Astrocyte (in vitro differentiated cells and primary cell): ENCODE data around the gene AZIN2. TPM values are rescaled to one million over a fixed set of nuclear protein-coding genes. Genes with fewer than 3 reads are reported as not detected.

Experiments
- DNase-seq: peaks from one replicate; pipeline ENCODE4 v3.0.0-alpha.2; 2010; ENCODE audit warnings: low read depth
- FAIRE-seq: peaks from 2 replicates; lab custom pipeline; 2011; peaks lifted over from hg19 to GRCh38; lab: Jason Lieb, UNC
- H2AFZ ChIP-seq: 2 replicates; pipeline ENCODE4 v1.6.0; 2012; ENCODE audit warnings: low read depth, low read length, inconsistent platforms
- H3K27ac ChIP-seq: 2 replicates; pipeline ENCODE4 v1.5.1; 2011; ENCODE audit warnings: low read depth, low read length, inconsistent platforms
- H3K27me3 ChIP-seq: 2 replicates; pipeline ENCODE4 v1.6.0; 2011; ENCODE audit warnings: low read length, inconsistent platforms; ENCODE audit not compliant: insufficient read depth
- H3K36me3 ChIP-seq: 2 replicates; pipeline ENCODE4 v1.5.1; 2011; ENCODE audit warnings: low read length, inconsistent platforms; ENCODE audit not compliant: insufficient read depth
- H3K4me1 ChIP-seq: 2 replicates; pipeline ENCODE4 v1.5.1; 2011; ENCODE audit warnings: low read length, inconsistent platforms; ENCODE audit not compliant: insufficient read depth
- H3K4me2 ChIP-seq: 2 replicates; pipeline ENCODE4 v1.6.0; 2012; ENCODE audit warnings: low read length, inconsistent platforms
- H3K4me3 ChIP-seq: 2 replicates; pipeline ENCODE4 v1.5.1; 2011; ENCODE audit warnings: low read depth, mild to moderate bottlenecking, low read length, inconsistent platforms; ENCODE audit not compliant: insufficient read depth
- H3K79me2 ChIP-seq: 2 replicates; pipeline ENCODE4 v1.6.0; 2012; ENCODE audit warnings: mild to moderate bottlenecking, low read length, inconsistent platforms; ENCODE audit not compliant: insufficient read depth
- H3K9ac ChIP-seq: 2 replicates; pipeline ENCODE4 v1.6.0; 2012; ENCODE audit warnings: mild to moderate bottlenecking, low read length, inconsistent platforms
- H3K9me3 ChIP-seq: 2 replicates; pipeline ENCODE4 v1.5.1; 2012; ENCODE audit warnings: low read depth, mild to moderate bottlenecking, low read length, inconsistent platforms; ENCODE audit not compliant: insufficient read depth
- H4K20me1 ChIP-seq: 2 replicates; pipeline ENCODE4 v1.6.0; 2012; ENCODE audit warnings: low read length, inconsistent platforms; ENCODE audit not compliant: insufficient read depth
- H3K27ac Mint-ChIP-seq: one replicate; pipeline ENCODE4 v1.8.0; 2021; ENCODE audit warnings: mild to moderate bottlenecking, mixed read lengths; ENCODE audit not compliant: unreplicated experiment
- H3K27me3 Mint-ChIP-seq: one replicate; pipeline ENCODE4 v1.8.0; 2021; ENCODE audit warnings: low read depth, mixed read lengths; ENCODE audit not compliant: unreplicated experiment
- H3K36me3 Mint-ChIP-seq: one replicate; pipeline ENCODE4 v1.8.0; 2021; ENCODE audit warnings: low read depth, mixed read lengths; ENCODE audit not compliant: unreplicated experiment
- H3K4me1 Mint-ChIP-seq: one replicate; pipeline ENCODE4 v1.8.0; 2021; ENCODE audit warnings: low read depth, mixed read lengths; ENCODE audit not compliant: unreplicated experiment
- H3K4me3 Mint-ChIP-seq: one replicate; pipeline ENCODE4 v1.8.0; 2021; ENCODE audit warnings: mild to moderate bottlenecking, moderate library complexity, mixed read lengths; ENCODE audit not compliant: unreplicated experiment
- H3K9me3 Mint-ChIP-seq: one replicate; pipeline ENCODE4 v1.8.0; 2021; ENCODE audit warnings: mild to moderate bottlenecking, mixed read lengths; ENCODE audit not compliant: unreplicated experiment
- EZH2 ChIP-seq: IDR thresholded peaks from 2 replicates; pipeline ENCODE4 v1.6.1; 2012; ENCODE audit warnings: mild to moderate bottlenecking, low read length, inconsistent platforms; ENCODE audit not compliant: insufficient read depth
- total RNA-seq: library from RNA; stranded (reverse); gene quantifications from 2 replicates; pipeline ENCODE4 v1.2.1, GENCODE V29; 2021
- TF ChIP-seq, protein P1 (sequence below): IDR thresholded peaks from 2 replicates; pipeline ENCODE4 v1.5.1; 2011; ENCODE audit warnings: low read depth, mild to moderate bottlenecking, inconsistent platforms, low read length, moderate library complexity; ENCODE audit not compliant: insufficient read depth

The AZIN2 gene
- total RNA-seq, 1 donor from 2014 or later: 10.1 TPM

GRCh38 chr1:33047290-33047689 is 33.7 kb upstream of the AZIN2 start:
- H3K9me3 Mint-ChIP-seq: peaks cover 6% of the 10 kb centered on the region
- Histone ChIP-seq H3K4me3 (no peak overlapping the region), H4K20me1 (no peaks in the 10 kb centered on the region), H3K9me3 (no peaks in the 10 kb centered on the region), H3K36me3 (no peaks in the 10 kb centered on the region), H2AFZ (no peak overlapping the region), H3K9ac (no peak overlapping the region), H3K27me3 (no peaks in the 10 kb centered on the region), H3K4me2 (no peak overlapping the region), H3K27ac (no peak overlapping the region), H3K79me2 (no peaks in the 10 kb centered on the region), H3K4me1 (peaks cover 12% of the 10 kb centered on the region)
- DNase-seq: no peak
- TF ChIP-seq, protein P1, sequence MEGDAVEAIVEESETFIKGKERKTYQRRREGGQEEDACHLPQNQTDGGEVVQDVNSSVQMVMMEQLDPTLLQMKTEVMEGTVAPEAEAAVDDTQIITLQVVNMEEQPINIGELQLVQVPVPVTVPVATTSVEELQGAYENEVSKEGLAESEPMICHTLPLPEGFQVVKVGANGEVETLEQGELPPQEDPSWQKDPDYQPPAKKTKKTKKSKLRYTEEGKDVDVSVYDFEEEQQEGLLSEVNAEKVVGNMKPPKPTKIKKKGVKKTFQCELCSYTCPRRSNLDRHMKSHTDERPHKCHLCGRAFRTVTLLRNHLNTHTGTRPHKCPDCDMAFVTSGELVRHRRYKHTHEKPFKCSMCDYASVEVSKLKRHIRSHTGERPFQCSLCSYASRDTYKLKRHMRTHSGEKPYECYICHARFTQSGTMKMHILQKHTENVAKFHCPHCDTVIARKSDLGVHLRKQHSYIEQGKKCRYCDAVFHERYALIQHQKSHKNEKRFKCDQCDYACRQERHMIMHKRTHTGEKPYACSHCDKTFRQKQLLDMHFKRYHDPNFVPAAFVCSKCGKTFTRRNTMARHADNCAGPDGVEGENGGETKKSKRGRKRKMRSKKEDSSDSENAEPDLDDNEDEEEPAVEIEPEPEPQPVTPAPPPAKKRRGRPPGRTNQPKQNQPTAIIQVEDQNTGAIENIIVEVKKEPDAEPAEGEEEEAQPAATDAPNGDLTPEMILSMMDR: no peak
- no peak for TF ChIP-seq EZH2
- H3K27ac Mint-ChIP-seq: no peak overlapping the region
- FAIRE-seq: no peak
- no peaks in the 10 kb centered on the region for H3K36me3 Mint-ChIP-seq
- H3K4me1 Mint-ChIP-seq: peaks cover 29% of the 10 kb centered on the region
- no peaks in the 10 kb centered on the region for H3K27me3 Mint-ChIP-seq
- H3K4me3 Mint-ChIP-seq: no peak overlapping the region

DNA sequence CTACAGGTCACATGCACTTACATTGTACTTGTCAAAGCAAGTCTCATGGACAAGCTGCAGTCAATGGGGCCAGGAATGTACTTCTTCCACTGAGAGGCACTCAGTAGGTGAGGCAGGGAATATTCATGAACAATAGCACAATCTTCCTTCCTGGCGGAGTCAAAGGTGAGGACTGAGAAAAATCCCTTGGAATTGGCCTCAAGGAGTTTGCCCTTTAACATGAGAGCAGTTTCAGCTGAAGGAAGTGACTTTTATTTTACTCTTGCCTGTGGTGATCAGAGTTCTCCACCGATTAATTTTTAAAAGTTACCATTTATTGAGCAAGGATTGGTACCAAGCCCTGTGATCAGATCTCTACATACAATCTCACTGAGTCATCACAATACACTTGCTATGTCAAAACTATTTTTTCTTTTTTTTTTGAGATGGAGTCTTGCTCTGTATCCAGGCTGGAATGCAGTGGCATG is 33.1 kb upstream of the AZIN2 start:
- H3K36me3 Mint-ChIP-seq: no peaks in the 10 kb centered on the region
- H3K27me3 ChIP-seq: no peaks in the 10 kb centered on the region
- H2AFZ ChIP-seq: no peak overlapping the region
- FAIRE-seq (no peak), DNase-seq (peak; percentile 39)
- H3K9me3 ChIP-seq: no peaks in the 10 kb centered on the region
- no peaks in the 10 kb centered on the region for H4K20me1 ChIP-seq
- H3K79me2 ChIP-seq: no peaks in the 10 kb centered on the region
- peaks cover 6% of the 10 kb centered on the region for H3K9me3 Mint-ChIP-seq
- peaks cover 27% of the 10 kb centered on the region for H3K4me1 Mint-ChIP-seq
- no peak overlapping the region for H3K27ac Mint-ChIP-seq
- H3K9ac ChIP-seq: no peak overlapping the region
- no peak overlapping the region for H3K4me3 ChIP-seq
- H3K27me3 Mint-ChIP-seq: no peaks in the 10 kb centered on the region
- H3K4me3 Mint-ChIP-seq: no peak overlapping the region
- TF ChIP-seq EZH2: no peak
- TF ChIP-seq, protein P1: no peak
- peaks cover 12% of the 10 kb centered on the region for H3K4me1 ChIP-seq
- no peak overlapping the region for H3K4me2 ChIP-seq
- H3K36me3 ChIP-seq: no peaks in the 10 kb centered on the region
- no peak overlapping the region for H3K27ac ChIP-seq

- no peaks in the 10 kb centered on the region for H3K36me3 Mint-ChIP-seq
- Histone ChIP-seq H3K9ac (no peak overlapping the region), H3K4me1 (peaks cover 12% of the 10 kb centered on the region), H4K20me1 (no peaks in the 10 kb centered on the region), H3K36me3 (no peaks in the 10 kb centered on the region), H3K9me3 (no peaks in the 10 kb centered on the region), H3K27me3 (no peaks in the 10 kb centered on the region), H3K4me2 (no peak overlapping the region), H3K27ac (no peak overlapping the region), H3K79me2 (no peaks in the 10 kb centered on the region), H3K4me3 (no peak overlapping the region), H2AFZ (no peak overlapping the region)
- peaks cover 22% of the 10 kb centered on the region for H3K4me1 Mint-ChIP-seq
- H3K4me3 Mint-ChIP-seq: no peak overlapping the region
- no peak for TF ChIP-seq EZH2
- TF ChIP-seq, protein P1: no peak
- no peaks in the 10 kb centered on the region for H3K27me3 Mint-ChIP-seq
- peak overlapping the region; percentile 4 for H3K27ac Mint-ChIP-seq
- FAIRE-seq: no peak
- peaks cover 6% of the 10 kb centered on the region for H3K9me3 Mint-ChIP-seq
- DNase-seq: no peak
These were observed 32.5 kb upstream of the AZIN2 start for GRCh38 chr1:33048426-33048825.
